Activated CD4-positive, alpha-beta T cell treated with anti-CD3 and anti-CD28 coated beads for 36 hours (primary cell): ENCODE data around the gene IGSF21. TPM values are rescaled to one million over a fixed set of nuclear protein-coding genes. Genes with fewer than 3 reads are reported as not detected.

ENCODE experiments used
- ATAC-seq: fragments of 200-7000 bp; cut with Tn5 transposase; one replicate; pipeline ENCODE4 v1.10.0; 2021; ENCODE audit warnings: mild to moderate bottlenecking, moderate library complexity
- CTCF ChIA-PET: fragments of 350-600 bp; sonication (Branson Sonifier 250); formaldehyde crosslinking; loops from one replicate; lab custom pipeline; 2021; ENCODE audit warnings: antibody characterized with exemption; lab: Charles Lee
- POLR2A ChIA-PET: fragments of 350-600 bp; sonication (Branson Sonifier 250); formaldehyde crosslinking; loops from one replicate; lab custom pipeline; 2021; ENCODE audit warnings: antibody characterized with exemption, inconsistent platforms; lab: Charles Lee
- DNase-seq: peaks from one replicate; pipeline ENCODE4 v3.0.0-alpha.2; 2020
- H3K27ac Mint-ChIP-seq: one replicate; pipeline ENCODE4 v1.8.0; 2021; ENCODE audit warnings: mixed read lengths
- H3K27me3 Mint-ChIP-seq: one replicate; pipeline ENCODE4 v1.8.0; 2021; ENCODE audit warnings: mixed read lengths
- H3K36me3 Mint-ChIP-seq: one replicate; pipeline ENCODE4 v1.8.0; 2021; ENCODE audit warnings: low read depth, mixed read lengths
- H3K4me1 Mint-ChIP-seq: one replicate; pipeline ENCODE4 v1.8.0; 2021; ENCODE audit warnings: mixed read lengths
- H3K4me3 Mint-ChIP-seq: one replicate; pipeline ENCODE4 v1.8.0; 2021; ENCODE audit warnings: mild to moderate bottlenecking, moderate library complexity, mixed read lengths
- H3K9me3 Mint-ChIP-seq: one replicate; pipeline ENCODE4 v1.8.0; 2021; ENCODE audit warnings: low read depth, mixed read lengths
- intact Hi-C, 2 experiments: fragments of 100-400 bp; cut with DNase I in 1 of 2; cut with micrococcal nuclease in 1 of 2; formaldehyde crosslinking; loops; one replicate each; pipeline versions ENCODE4 v1.14.2 to v1.15.1; 2022 to 2024; cut with DNase I, micrococcal nuclease
- total RNA-seq, 2 experiments: library from RNA; stranded (reverse); gene quantifications; one replicate each; pipeline ENCODE4 v1.2.3, GENCODE V29; 2021

The IGSF21 gene
- total RNA-seq, 2 experiments from 2014 or later = not detected

- Mint-ChIP-seq H3K27ac (no peak overlapping the region), H3K4me1 (no peaks in the 10 kb centered on the region), H3K9me3 (no peaks in the 10 kb centered on the region), H3K4me3 (no peak overlapping the region), H3K36me3 (no peaks in the 10 kb centered on the region), H3K27me3 (peaks cover 24% of the 10 kb centered on the region)
- POLR2A ChIA-PET = no interaction called here
- no peak for ATAC-seq
- no peak for DNase-seq
- CTCF ChIA-PET = no interaction called here
- intact Hi-C loops = no loop called here
Measured at GRCh38 chr1:18257778-18258177, 150.2 kb downstream of the IGSF21 start.

- ChIA-PET POLR2A (no interaction called here), CTCF (no interaction called here)
- intact Hi-C loops = no loop called here
- DNase-seq (no peak), ATAC-seq (no peak)
- H3K9me3 Mint-ChIP-seq = no peaks in the 10 kb centered on the region
- no peaks in the 10 kb centered on the region for H3K36me3 Mint-ChIP-seq
- no peak overlapping the region for H3K27ac Mint-ChIP-seq
- H3K4me1 Mint-ChIP-seq = no peaks in the 10 kb centered on the region
- peaks cover 18% of the 10 kb centered on the region for H3K27me3 Mint-ChIP-seq
- H3K4me3 Mint-ChIP-seq = no peak overlapping the region
Measured at GRCh38 chr1:18261891-18262290, 154.3 kb downstream of the IGSF21 start.

DNA sequence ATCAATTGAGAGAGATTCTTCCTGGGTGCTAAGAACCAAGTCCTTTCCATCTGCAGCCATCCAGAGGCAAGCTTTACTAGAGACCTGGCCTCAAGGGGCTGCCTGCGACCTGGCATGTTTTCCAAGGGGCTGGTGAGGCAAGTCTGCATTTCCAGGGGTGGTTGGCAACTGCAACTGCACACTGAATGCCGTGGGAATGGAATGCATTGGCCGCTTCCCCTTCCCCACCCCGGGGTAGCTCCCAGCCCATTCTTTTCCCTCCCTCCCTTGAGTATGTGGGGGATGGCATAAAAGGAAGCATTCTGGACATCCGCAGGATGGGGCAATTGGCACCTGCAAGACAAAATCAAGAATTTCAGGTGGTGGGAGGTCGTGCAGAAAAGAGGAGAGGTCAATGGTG, 155.1 kb downstream of the IGSF21 start:
- ATAC-seq (no peak), DNase-seq (no peak)
- Mint-ChIP-seq H3K4me1 (no peaks in the 10 kb centered on the region), H3K4me3 (no peak overlapping the region), H3K27ac (no peak overlapping the region), H3K36me3 (no peaks in the 10 kb centered on the region), H3K27me3 (peaks cover 15% of the 10 kb centered on the region), H3K9me3 (no peaks in the 10 kb centered on the region)
- ChIA-PET CTCF (no interaction called here), POLR2A (no interaction called here)
- intact Hi-C loops = no loop called here

DNA sequence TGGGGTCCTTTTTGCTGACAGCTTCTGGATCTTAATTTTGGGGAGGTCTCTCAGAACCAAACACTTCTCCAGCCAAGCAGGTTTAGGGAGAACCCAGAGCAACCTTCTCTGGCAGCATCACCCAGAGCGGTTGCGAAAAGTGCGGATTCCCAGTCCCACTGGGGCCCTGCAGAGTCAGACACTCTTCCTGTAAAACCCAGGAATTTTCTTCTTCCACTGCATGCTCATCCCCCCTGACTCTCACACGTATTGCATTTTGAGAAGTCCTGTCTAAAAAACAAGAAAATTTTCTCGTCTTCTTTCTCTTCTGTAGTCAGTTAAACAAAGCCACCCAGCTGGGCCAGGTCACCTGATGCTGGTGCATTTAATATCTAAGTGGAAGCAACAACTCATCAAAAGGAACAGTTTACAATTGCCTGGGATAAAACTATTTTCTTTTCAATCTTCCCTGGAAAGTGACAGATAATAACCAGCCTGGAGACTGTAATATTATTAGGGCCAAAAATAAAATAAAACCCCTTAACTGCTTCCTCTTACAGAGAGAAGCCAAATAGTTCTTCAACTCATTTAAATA, 156.0 kb downstream of the IGSF21 start:
- Mint-ChIP-seq H3K36me3 (no peaks in the 10 kb centered on the region), H3K4me3 (no peak overlapping the region), H3K27ac (no peak overlapping the region), H3K9me3 (no peaks in the 10 kb centered on the region), H3K27me3 (peaks cover 12% of the 10 kb centered on the region), H3K4me1 (no peaks in the 10 kb centered on the region)
- ATAC-seq (no peak), DNase-seq (no peak)
- intact Hi-C loops = no loop called here
- ChIA-PET POLR2A (no interaction called here), CTCF (no interaction called here)

DNA sequence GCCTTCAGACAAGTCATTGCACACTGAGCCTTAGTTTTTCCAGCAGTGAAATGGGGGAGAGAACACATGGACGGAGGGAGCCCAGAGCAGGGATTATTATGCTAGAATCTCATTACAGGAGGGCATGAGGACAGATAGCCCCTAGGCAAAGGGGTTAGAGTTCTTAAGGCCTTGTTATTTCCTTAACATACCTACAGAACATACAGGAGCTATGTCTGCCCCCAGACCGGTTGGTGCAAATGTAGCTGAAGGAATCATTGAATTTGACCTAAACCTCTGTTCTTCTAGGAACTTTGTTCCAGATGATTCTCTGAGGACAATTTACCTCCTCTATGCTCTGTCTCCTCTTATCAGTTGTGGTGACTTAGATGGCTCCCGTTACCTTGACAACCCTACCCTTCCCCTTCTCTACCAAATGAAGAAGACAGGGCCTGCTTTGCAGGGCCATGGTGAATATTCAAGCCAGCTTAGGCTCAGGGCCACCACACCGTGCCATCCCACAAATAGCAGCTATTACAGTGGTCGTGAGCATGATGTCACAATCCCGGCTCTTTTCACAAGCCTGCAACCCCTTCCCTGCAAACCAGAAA, 156.9 kb downstream of the IGSF21 start:
- CTCF ChIA-PET = interaction anchor here (0.7 kb wide), 1 partner anchor 67 kb away, joined by 3 read pairs; no protein-coding TSS in a partner anchor

GRCh38 chr1:18265641-18266040, 158.0 kb downstream of the IGSF21 start:
- H3K4me1 Mint-ChIP-seq = no peaks in the 10 kb centered on the region
- H3K27me3 Mint-ChIP-seq = peaks cover 7% of the 10 kb centered on the region
- H3K9me3 Mint-ChIP-seq = no peaks in the 10 kb centered on the region
- ChIA-PET POLR2A (no interaction called here), CTCF (no interaction called here)
- intact Hi-C loops = no loop called here
- no peak for DNase-seq
- no peaks in the 10 kb centered on the region for H3K36me3 Mint-ChIP-seq
- no peak overlapping the region for H3K4me3 Mint-ChIP-seq
- no peak for ATAC-seq
- no peak overlapping the region for H3K27ac Mint-ChIP-seq

More for the DNA sequence above, 156.9 kb downstream of the IGSF21 start:
- Mint-ChIP-seq H3K27me3 (peaks cover 11% of the 10 kb centered on the region), H3K27ac (no peak overlapping the region), H3K36me3 (no peaks in the 10 kb centered on the region), H3K4me3 (no peak overlapping the region), H3K4me1 (no peaks in the 10 kb centered on the region), H3K9me3 (no peaks in the 10 kb centered on the region)
- DNase-seq (no peak), ATAC-seq (no peak)
- intact Hi-C loops = no loop called here
- POLR2A ChIA-PET = no interaction called here

GRCh38 chr1:18266391-18266790, 158.8 kb downstream of the IGSF21 start:
- ATAC-seq (no peak), DNase-seq (no peak)
- H3K4me1 Mint-ChIP-seq = no peaks in the 10 kb centered on the region
- no peaks in the 10 kb centered on the region for H3K36me3 Mint-ChIP-seq
- peaks cover 8% of the 10 kb centered on the region for H3K27me3 Mint-ChIP-seq
- no peak overlapping the region for H3K27ac Mint-ChIP-seq
- H3K9me3 Mint-ChIP-seq = no peaks in the 10 kb centered on the region
- no peak overlapping the region for H3K4me3 Mint-ChIP-seq
- CTCF ChIA-PET = no interaction called here
- POLR2A ChIA-PET = no interaction called here
- intact Hi-C loops = no loop called here

DNA sequence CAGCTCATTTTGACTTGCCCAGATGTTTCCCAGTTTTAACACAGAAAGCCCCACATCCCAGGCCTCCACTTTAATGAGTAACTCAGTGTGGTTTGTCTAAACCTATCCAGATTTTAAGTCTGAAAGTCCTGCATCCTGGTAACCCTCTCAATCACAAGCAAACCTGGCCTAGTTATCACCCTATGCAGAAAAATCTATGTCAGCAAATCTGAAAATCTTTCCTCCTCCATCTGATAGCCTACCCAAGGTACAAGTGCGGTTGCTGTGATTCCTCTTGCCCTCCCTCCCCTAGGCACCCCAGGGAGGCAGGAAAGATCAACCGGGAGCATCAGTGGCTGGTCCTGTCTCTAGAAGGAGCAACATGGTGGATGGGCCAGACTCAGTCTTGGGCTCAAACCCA, 163.7 kb downstream of the IGSF21 start:
- no peak overlapping the region for H3K27ac Mint-ChIP-seq
- no peak overlapping the region for H3K4me3 Mint-ChIP-seq
- ChIA-PET POLR2A (no interaction called here), CTCF (no interaction called here)
- ATAC-seq (no peak), DNase-seq (no peak)
- no peaks in the 10 kb centered on the region for H3K9me3 Mint-ChIP-seq
- no peaks in the 10 kb centered on the region for H3K36me3 Mint-ChIP-seq
- intact Hi-C loops = no loop called here
- peaks cover 7% of the 10 kb centered on the region for H3K27me3 Mint-ChIP-seq
- no peaks in the 10 kb centered on the region for H3K4me1 Mint-ChIP-seq

- ChIA-PET CTCF (interaction anchor here (0.6 to 1.0 kb wide), 2 partner anchors 23 to 25 kb away, joined by 3 read pairs; no protein-coding TSS in a partner anchor), POLR2A (no interaction called here)
- Mint-ChIP-seq H3K36me3 (no peaks in the 10 kb centered on the region), H3K4me1 (no peaks in the 10 kb centered on the region), H3K4me3 (no peak overlapping the region), H3K9me3 (no peaks in the 10 kb centered on the region), H3K27me3 (peaks cover 16% of the 10 kb centered on the region), H3K27ac (no peak overlapping the region)
- DNase-seq (no peak), ATAC-seq (no peak)
- intact Hi-C loops = no loop called here
Measured at GRCh38 chr1:18278946-18279345, 171.3 kb downstream of the IGSF21 start.

DNA sequence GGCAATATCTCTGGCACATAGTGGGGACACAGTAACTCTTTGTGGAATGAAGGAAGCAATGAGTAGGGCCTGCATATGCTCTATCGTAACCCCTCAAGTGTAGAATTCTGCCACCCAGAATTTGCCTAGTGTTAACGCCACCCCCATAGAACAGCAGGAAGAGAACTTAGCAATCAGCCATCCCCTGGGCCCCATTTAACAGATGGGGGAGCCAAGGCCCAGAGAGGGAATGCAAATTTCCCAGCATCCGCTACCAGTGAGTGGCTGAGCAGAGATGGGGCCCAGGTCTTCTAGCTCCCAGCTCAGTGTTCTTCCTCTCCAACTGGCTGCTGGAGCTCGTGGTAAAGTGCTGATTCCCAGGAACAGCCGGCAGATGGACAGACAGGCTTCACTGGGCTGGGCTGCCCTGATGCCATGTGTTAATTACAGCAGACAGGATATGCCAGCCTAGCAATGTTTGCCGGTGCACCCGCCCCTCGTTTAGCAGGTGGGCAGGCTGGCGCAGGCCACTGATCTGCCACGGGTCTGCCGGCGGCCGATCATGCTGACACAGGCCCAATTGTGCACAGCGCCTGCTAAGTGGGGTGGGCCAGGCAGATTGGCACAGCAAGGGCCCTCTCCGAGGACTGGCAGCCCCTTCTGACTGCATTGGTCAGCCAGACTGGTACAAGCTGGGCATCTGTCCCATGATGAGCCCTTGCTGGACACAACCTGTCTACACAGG, 171.9 kb downstream of the IGSF21 start:
- H3K27ac Mint-ChIP-seq = no peak overlapping the region
- no peaks in the 10 kb centered on the region for H3K9me3 Mint-ChIP-seq
- H3K4me3 Mint-ChIP-seq = no peak overlapping the region
- CTCF ChIA-PET = interaction anchor here (0.6 to 1.0 kb wide), 2 partner anchors 23 to 26 kb away, joined by 3 read pairs; no protein-coding TSS in a partner anchor
- no peak for ATAC-seq
- peaks cover 17% of the 10 kb centered on the region for H3K27me3 Mint-ChIP-seq
- DNase-seq = no peak
- no peaks in the 10 kb centered on the region for H3K4me1 Mint-ChIP-seq
- H3K36me3 Mint-ChIP-seq = no peaks in the 10 kb centered on the region
- intact Hi-C loops = no loop called here
- POLR2A ChIA-PET = no interaction called here

DNA sequence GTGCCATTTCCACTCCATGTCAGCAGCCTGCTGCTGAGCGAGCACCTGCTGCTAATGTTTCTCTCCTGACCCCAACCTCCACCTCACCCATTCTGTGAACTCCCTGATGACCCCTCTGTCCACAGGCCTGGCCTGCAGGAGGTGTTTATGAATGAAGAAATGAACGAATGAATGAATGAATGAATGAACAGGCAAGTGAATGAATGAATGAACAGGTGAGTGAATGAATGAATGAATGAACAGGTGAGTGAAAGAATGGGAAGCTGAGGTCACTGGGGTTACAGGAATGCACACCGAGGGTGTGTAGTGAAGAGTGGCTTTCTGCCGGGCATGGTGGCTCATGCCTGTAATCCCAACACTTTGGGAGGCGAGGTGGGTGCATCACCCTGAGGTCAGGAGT, 173.4 kb downstream of the IGSF21 start:
- DNase-seq (no peak), ATAC-seq (no peak)
- POLR2A ChIA-PET = no interaction called here
- Mint-ChIP-seq H3K4me3 (no peak overlapping the region), H3K9me3 (no peaks in the 10 kb centered on the region), H3K4me1 (no peaks in the 10 kb centered on the region), H3K36me3 (no peaks in the 10 kb centered on the region), H3K27ac (no peak overlapping the region), H3K27me3 (peaks cover 19% of the 10 kb centered on the region)
- intact Hi-C loops = no loop called here
- CTCF ChIA-PET = no interaction called here
